OCI-LY1 (cell line): ENCODE results near the gene ABLIM3.

Source experiments
- EZH2 ChIP-seq: fragments of 200-600 bp; sonication (generic), shearing (Covaris generic); IDR thresholded peaks from 2 replicates; pipeline ENCODE4 v1.8.0; 2017; ENCODE audit warnings: borderline replicate concordance, mixed run types, mild to moderate bottlenecking, antibody characterized with exemption, low read length, moderate library complexity, mixed read lengths
- TF ChIP-seq, protein P1 (sequence below): fragments of 200-600 bp; sonication (generic), shearing (Covaris generic); IDR thresholded peaks from 2 replicates; pipeline ENCODE4 v1.5.1; 2017; ENCODE audit warnings: mild to moderate bottlenecking, antibody characterized with exemption, low read length, moderate library complexity, mixed read lengths

GRCh38 chr5:149301049-149301743, 159.9 kb downstream of the ABLIM3 start:
- TF ChIP-seq, protein P1, sequence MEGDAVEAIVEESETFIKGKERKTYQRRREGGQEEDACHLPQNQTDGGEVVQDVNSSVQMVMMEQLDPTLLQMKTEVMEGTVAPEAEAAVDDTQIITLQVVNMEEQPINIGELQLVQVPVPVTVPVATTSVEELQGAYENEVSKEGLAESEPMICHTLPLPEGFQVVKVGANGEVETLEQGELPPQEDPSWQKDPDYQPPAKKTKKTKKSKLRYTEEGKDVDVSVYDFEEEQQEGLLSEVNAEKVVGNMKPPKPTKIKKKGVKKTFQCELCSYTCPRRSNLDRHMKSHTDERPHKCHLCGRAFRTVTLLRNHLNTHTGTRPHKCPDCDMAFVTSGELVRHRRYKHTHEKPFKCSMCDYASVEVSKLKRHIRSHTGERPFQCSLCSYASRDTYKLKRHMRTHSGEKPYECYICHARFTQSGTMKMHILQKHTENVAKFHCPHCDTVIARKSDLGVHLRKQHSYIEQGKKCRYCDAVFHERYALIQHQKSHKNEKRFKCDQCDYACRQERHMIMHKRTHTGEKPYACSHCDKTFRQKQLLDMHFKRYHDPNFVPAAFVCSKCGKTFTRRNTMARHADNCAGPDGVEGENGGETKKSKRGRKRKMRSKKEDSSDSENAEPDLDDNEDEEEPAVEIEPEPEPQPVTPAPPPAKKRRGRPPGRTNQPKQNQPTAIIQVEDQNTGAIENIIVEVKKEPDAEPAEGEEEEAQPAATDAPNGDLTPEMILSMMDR: no peak
- TF ChIP-seq EZH2: no peak
